ENCODE measurements around the gene PIGA.

The PIGA gene

GRCh38 chrX:15321447-15321846 is 13.9 kb downstream of the PIGA start:
- Histone ChIP-seq H2AFZ (ENCODE audit: low read length) (no peak overlapping the region), H3K79me2 (ENCODE audit: insufficient read depth, low read length) (no peaks in the 10 kb centered on the region), H3K4me3 (ENCODE audit: low read length, poor library complexity, severe bottlenecking) (no peak overlapping the region), H3K4me2 (ENCODE audit: low read depth, low read length, poor library complexity, severe bottlenecking) (no peak overlapping the region), H4K20me1 (ENCODE audit: insufficient read depth, low read length, poor library complexity, severe bottlenecking) (no peaks in the 10 kb centered on the region), H3K27me3 (ENCODE audit: insufficient read depth, low read length, poor library complexity, severe bottlenecking) (no peaks in the 10 kb centered on the region), H3F3A (ENCODE audit: low read depth) (no peaks in the 10 kb centered on the region), H3K36me3 (ENCODE audit: insufficient read depth, low read length) (peaks cover 17% of the 10 kb centered on the region; the same call in 1 of the 2 replicates), H3K9me3 (ENCODE audit: insufficient read depth, low read depth, low read length) (no peaks in the 10 kb centered on the region), H3K4me1 (ENCODE audit: insufficient read depth, low read length, poor library complexity, severe bottlenecking) (no peaks in the 10 kb centered on the region), H3K9me2 (replicated peaks; ENCODE audit: low read depth, low read length) (no peaks in the 10 kb centered on the region), H3K9ac (ENCODE audit: low read depth, low read length, poor library complexity, severe bottlenecking) (no peak overlapping the region)
- TF ChIP-seq EZH2phosphoT487 (IDR thresholded peaks at IDR 0.05; ENCODE audit: borderline replicate concordance) (no peak), CTCF (conservative IDR thresholded peaks at IDR 0.05; ENCODE audit: low read length) (no peak)

GRCh38 chrX:15320297-15320696 is 15.0 kb downstream of the PIGA start:
- no peak for TF ChIP-seq EZH2phosphoT487 (IDR thresholded peaks at IDR 0.05; ENCODE audit: borderline replicate concordance)
- TF ChIP-seq CTCF (conservative IDR thresholded peaks at IDR 0.05; ENCODE audit: low read length) = no peak
- no peak overlapping the region for H2AFZ ChIP-seq (ENCODE audit: low read length)

GRCh38 chrX:15319075-15319474 is 16.2 kb downstream of the PIGA start:
- no peak overlapping the region for H3K4me3 ChIP-seq (ENCODE audit: low read length, poor library complexity, severe bottlenecking)
- H3K9ac ChIP-seq (ENCODE audit: low read depth, low read length, poor library complexity, severe bottlenecking) = no peak overlapping the region
- H3K4me1 ChIP-seq (ENCODE audit: insufficient read depth, low read length, poor library complexity, severe bottlenecking) = no peaks in the 10 kb centered on the region
- TF ChIP-seq CTCF (conservative IDR thresholded peaks at IDR 0.05; ENCODE audit: low read length) (no peak), EZH2phosphoT487 (IDR thresholded peaks at IDR 0.05; ENCODE audit: borderline replicate concordance) (no peak)
- peaks cover 13% of the 10 kb centered on the region; the same call in 1 of the 2 replicates for H3K36me3 ChIP-seq (ENCODE audit: insufficient read depth, low read length)
- no peaks in the 10 kb centered on the region for H3K27me3 ChIP-seq (ENCODE audit: insufficient read depth, low read length, poor library complexity, severe bottlenecking)
- H4K20me1 ChIP-seq (ENCODE audit: insufficient read depth, low read length, poor library complexity, severe bottlenecking) = no peaks in the 10 kb centered on the region
- no peak overlapping the region for H3K4me2 ChIP-seq (ENCODE audit: low read depth, low read length, poor library complexity, severe bottlenecking)
- H2AFZ ChIP-seq (ENCODE audit: low read length) = no peak overlapping the region
- no peaks in the 10 kb centered on the region for H3K79me2 ChIP-seq (ENCODE audit: insufficient read depth, low read length)
- H3K9me2 ChIP-seq (replicated peaks; ENCODE audit: low read depth, low read length) = no peaks in the 10 kb centered on the region
- H3K9me3 ChIP-seq (ENCODE audit: insufficient read depth, low read depth, low read length) = no peaks in the 10 kb centered on the region
- H3F3A ChIP-seq (ENCODE audit: low read depth) = no peaks in the 10 kb centered on the region

More at GRCh38 chrX:15320297-15320696, 15.0 kb downstream of the PIGA start:
- Histone ChIP-seq H3K9ac (ENCODE audit: low read depth, low read length, poor library complexity, severe bottlenecking) (no peak overlapping the region), H3K36me3 (ENCODE audit: insufficient read depth, low read length) (peaks cover 17% of the 10 kb centered on the region; the same call in 1 of the 2 replicates), H3K4me3 (ENCODE audit: low read length, poor library complexity, severe bottlenecking) (no peak overlapping the region), H3K4me1 (ENCODE audit: insufficient read depth, low read length, poor library complexity, severe bottlenecking) (no peaks in the 10 kb centered on the region), H3K4me2 (ENCODE audit: low read depth, low read length, poor library complexity, severe bottlenecking) (no peak overlapping the region), H3K9me2 (replicated peaks; ENCODE audit: low read depth, low read length) (no peaks in the 10 kb centered on the region), H3F3A (ENCODE audit: low read depth) (no peaks in the 10 kb centered on the region), H3K9me3 (ENCODE audit: insufficient read depth, low read depth, low read length) (no peaks in the 10 kb centered on the region), H3K27me3 (ENCODE audit: insufficient read depth, low read length, poor library complexity, severe bottlenecking) (no peaks in the 10 kb centered on the region), H4K20me1 (ENCODE audit: insufficient read depth, low read length, poor library complexity, severe bottlenecking) (no peaks in the 10 kb centered on the region), H3K79me2 (ENCODE audit: insufficient read depth, low read length) (no peaks in the 10 kb centered on the region)

Measured in Loucy (cell line).